GM19099 (cell line): ENCODE measurements around the gene COL28A1.

Experiments used
- POLR2A ChIP-seq: IDR thresholded peaks from 3 replicates; pipeline ENCODE4 v1.6.1; 2011; ENCODE audit warnings: low read depth; ENCODE audit not compliant: insufficient read length; ENCODE audit errors: extremely low read depth

Gene COL28A1

GRCh38 chr7:7537711-7538110 is 2.0 kb upstream of the COL28A1 start:
- no peak for TF ChIP-seq POLR2A

GRCh38 chr7:7536396-7537019 is 835 bp upstream of the COL28A1 start:
- TF ChIP-seq POLR2A: no peak

GRCh38 chr7:7533831-7534430 is 1.7 kb downstream of the COL28A1 start:
- no peak for TF ChIP-seq POLR2A

GRCh38 chr7:7529328-7529727 is 6.3 kb downstream of the COL28A1 start:
- no peak for TF ChIP-seq POLR2A

GRCh38 chr7:7527047-7527446 is 8.6 kb downstream of the COL28A1 start:
- no peak for TF ChIP-seq POLR2A

GRCh38 chr7:7526006-7526405 is 9.7 kb downstream of the COL28A1 start:
- TF ChIP-seq POLR2A: no peak

- TF ChIP-seq POLR2A: no peak
Measured at GRCh38 chr7:7524121-7524520, 11.6 kb downstream of the COL28A1 start.

GRCh38 chr7:7522421-7522820 is 13.3 kb downstream of the COL28A1 start:
- no peak for TF ChIP-seq POLR2A

GRCh38 chr7:7521259-7521658 is 14.4 kb downstream of the COL28A1 start:
- TF ChIP-seq POLR2A: no peak

- no peak for TF ChIP-seq POLR2A
Measured at GRCh38 chr7:7519528-7519927, 16.1 kb downstream of the COL28A1 start.

- TF ChIP-seq POLR2A: no peak
Measured at GRCh38 chr7:7519056-7519455, 16.6 kb downstream of the COL28A1 start.

- no peak for TF ChIP-seq POLR2A
Measured at GRCh38 chr7:7517754-7518153, 17.9 kb downstream of the COL28A1 start.

GRCh38 chr7:7516662-7517061 is 19.0 kb downstream of the COL28A1 start:
- no peak for TF ChIP-seq POLR2A

GRCh38 chr7:7516156-7516555 is 19.5 kb downstream of the COL28A1 start:
- no peak for TF ChIP-seq POLR2A

GRCh38 chr7:7512861-7513597 is 22.6 kb downstream of the COL28A1 start:
- TF ChIP-seq POLR2A: no peak

GRCh38 chr7:7510794-7511193 is 24.9 kb downstream of the COL28A1 start:
- no peak for TF ChIP-seq POLR2A
